ENCODE results near the gene CCT6A.
"Not testable (repeated sequence)": the region's sequence is repeated elsewhere in the genome, so short reads cannot be mapped to it uniquely, and the experiment has no call there.

CCT6A gene

GRCh38 chr7:56104138-56104537 is 52.6 kb downstream of the CCT6A start:
- not testable (repeated sequence) for DNase-seq

DNA sequence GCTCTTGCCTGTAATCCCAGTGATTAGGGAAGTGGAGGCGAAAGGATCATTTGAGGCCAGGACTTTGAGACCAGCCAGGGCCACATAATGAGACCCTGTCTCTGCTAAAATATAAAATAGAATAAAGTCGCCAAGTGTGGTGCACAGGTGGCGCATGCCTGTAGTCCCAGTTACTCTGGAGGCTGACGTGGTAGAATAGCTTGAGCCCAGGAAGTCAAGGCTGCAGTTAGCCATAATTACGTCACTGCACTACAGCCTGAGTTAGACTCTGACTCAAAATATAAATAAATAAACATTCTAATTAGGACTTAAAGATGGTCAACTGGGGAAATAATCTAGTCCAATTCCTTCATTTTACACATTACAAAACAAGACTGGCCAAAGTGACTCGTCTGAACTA is 53.9 kb downstream of the CCT6A start:
- no peak for DNase-seq

DNA sequence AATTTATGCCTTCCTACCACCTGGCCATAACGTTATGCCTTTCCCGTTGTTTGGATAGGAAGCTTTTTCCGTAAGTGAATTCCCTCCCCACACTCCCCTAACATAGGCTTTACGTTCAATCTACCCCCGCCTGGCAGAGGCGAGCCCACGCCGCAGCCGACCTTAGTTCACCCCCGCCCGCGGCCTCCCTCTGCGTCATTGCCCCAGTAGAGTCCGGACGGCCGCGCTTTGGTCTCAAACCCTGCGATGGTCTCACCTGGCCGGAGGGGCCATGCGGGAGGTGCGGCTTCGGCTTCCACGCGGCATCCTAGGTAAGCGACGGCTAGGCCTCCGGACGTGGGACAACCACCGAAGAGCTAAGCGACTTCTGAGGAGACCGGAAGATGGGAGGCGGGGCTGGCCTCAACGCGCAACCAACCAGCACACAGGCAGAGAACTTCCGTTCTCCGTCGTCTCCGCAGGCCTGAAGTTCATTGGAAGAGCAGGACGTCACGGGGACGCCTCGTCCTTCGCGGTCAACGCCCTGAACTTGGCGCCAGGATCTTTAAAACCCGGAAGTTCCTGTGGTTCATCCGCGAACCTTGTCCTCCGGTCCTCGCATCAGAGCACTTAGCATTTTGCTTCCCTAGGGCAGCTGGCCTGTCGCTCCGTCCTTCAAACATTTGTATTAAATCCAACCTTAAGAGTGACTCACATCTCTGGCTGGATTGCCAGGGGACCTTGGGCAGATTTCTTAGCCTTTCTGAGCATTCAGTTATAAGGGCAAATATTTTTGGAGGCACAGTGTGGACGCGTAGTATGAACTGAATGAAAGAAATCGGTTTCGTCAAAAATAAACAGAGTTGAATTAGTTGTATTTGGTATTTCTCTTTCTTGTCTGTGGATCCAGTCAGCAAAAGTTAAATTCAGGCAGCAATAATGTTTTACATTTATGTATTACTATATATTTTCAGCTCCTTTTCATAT is 54.8 kb downstream of the CCT6A start, which contains the start of gene CHCHD2:
CHCHD2 (minus strand) TSS at position 369 of the 966 bp plus-strand sequence; CDS start at position 306, 63 bp downstream.
- peak; percentile 96 for DNase-seq

DNA sequence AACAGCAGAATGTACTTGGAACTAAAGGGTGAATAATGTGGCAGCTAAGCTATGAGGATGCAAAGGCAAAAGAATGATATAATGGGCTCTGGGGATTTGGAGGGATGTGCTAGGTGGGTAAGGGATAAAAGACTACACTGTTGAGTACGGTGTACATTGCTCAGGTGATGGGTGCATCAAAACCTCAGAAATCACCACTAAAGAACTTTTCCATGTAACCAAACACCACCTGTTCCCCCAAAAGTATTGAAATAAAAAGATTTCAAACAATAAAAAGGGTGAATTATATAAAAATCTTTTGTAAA is 56.3 kb downstream of the CCT6A start:
- DNase-seq, result no peak

DNA sequence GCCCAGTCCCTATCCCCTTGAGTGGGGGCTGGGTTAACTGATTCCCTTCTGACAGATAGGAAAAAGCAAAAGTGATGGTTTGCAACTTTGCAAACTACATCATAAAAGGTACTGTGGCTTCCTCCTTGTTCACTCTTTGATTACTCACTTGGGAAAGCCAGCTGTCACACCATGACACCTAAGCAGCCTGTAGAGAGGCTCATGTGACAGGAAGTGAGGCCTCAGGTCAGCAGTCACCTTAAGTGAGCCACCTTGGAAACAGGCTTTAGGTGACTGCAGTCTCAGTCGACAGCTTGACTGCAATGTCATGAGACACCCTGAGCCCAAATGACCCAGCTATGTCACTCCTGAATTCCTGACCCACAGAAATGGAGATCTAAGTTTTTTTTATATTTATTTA is 59.0 kb downstream of the CCT6A start:
- DNase-seq, result no peak

- not testable (repeated sequence) for DNase-seq
These were observed 60.7 kb downstream of the CCT6A start for GRCh38 chr7:56112244-56112643.

Measured in NCI-H2029 treated with DMSO at 0.1 percent for 48 hours (cell line).